NCI-H2196 treated with DMSO at 0.1 percent for 48 hours (cell line): ENCODE measurements around the gene NPEPPS.
A peak's percentile ranks its signal among the peaks of the same experiment; 100 is the strongest.
"Not testable (repeated sequence)": the region's sequence is repeated elsewhere in the genome, so short reads cannot be mapped to it uniquely, and the experiment has no call there.

Source experiments
- DNase-seq: peaks from one replicate; lab custom pipeline; 2025; ENCODE audit not compliant: unreplicated experiment; lab: John Stamatoyannopoulos, UW

NPEPPS gene

DNA sequence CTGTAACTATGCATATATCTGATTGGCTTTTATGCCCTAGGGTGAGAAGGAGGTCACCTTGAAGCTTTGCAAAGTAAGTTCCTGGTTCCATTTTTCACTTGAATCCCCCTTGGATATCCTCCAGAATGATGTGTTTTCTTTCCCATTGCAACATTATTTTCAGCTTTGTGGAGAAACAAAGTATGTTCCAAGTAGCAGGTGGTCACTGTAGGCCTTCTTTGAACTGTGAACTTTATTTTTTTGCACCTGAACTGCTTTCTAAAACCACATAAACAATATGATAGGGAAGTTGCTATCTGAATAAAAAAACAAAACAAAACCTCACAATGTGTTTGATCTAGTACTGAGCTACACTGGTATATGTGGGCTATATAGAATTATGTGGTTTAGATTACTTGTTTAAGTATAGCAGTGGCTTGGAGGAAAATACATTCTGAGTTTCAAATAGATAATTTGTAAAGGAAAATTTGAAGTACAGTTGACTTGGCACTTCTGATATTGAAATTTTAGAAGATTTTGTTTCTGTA, 29.7 kb downstream of the NPEPPS start:
- not testable (repeated sequence) for DNase-seq

DNA sequence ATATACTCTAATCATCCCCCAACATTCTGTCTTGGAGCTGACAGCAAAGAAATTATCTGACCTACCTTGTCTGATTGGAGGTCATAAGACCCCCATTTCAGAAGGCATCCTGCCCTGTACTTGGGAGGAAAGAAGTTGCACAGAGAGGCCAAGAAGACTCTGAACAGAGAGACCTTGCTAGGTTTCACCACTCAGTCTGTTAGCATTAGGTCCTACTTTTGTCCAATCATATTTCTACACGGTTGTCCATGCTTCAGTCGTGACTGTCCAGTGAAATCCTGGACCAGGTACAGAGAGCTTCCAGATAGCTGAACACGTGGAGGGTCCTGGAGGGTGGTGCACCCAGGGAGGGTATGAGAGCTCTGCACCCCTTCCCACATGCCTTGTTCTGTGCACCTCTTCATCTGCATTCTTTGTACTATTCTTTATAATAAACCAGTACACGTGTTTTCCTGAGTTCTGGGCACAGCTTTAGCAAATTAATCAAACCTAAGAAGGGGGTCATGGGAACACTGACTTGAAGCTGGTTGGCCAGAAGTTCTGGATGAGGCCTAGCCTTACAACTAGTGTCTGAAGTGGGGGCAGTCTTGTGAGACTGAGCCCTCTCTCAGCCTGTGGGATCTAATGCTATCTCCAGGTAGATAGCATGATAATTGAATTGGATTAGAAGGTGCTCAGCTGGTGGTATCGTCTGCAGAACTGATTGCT, 30.9 kb downstream of the NPEPPS start:
- not testable (repeated sequence) for DNase-seq

DNA sequence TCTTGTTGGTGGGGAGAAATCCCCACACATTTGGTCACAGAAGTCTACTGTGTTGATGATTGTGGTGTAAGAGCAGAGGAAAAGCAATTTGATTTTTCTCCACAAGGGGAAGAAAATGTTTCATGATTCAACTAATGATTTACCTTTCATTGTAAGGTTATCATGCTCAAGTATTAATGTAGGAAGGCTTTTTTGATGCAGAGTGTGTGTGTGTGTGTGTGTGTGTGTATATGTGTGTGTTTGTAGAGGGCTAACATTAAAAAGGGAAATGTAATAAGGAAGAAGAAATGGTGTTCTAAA, 31.4 kb downstream of the NPEPPS start:
- not testable (repeated sequence) for DNase-seq

DNA sequence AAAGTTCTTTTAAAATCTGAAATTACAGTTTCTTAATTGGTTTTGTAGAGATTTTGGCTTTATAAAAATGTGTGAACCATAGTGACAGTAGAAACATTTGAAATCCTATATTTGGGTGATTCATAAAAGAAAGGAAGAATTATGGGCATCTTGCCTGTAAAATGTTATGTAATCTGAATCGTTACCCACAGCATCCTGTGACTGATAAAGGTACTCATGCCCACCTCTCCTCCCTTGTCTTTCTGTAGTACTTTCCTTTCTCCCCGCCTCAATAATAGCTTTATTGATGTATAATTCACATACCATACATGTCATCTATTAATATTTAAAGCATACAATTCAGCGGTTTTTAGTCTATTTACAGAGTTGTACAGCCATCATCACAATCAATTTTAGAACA, 36.4 kb downstream of the NPEPPS start:
- DNase-seq = not testable (repeated sequence)

DNA sequence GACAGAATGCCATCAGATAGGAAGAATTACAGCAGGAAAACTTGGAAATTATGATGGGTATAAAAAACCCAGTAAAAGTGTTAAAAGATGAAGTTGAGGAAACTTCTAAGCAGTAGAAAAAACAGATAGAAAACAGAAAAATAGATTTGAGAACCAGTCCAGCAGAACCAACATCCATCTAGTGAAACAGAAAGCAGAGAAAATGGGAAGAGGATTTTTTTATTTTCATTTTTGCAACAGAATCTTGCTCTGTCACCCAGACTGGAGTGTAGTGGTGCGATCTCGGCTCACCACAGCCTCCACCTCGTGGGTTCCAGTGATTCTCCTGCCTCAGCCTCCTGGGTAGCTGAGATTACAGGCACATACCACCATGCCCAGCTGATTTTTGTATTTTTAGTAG, 41.7 kb downstream of the NPEPPS start:
- not testable (repeated sequence) for DNase-seq

DNA sequence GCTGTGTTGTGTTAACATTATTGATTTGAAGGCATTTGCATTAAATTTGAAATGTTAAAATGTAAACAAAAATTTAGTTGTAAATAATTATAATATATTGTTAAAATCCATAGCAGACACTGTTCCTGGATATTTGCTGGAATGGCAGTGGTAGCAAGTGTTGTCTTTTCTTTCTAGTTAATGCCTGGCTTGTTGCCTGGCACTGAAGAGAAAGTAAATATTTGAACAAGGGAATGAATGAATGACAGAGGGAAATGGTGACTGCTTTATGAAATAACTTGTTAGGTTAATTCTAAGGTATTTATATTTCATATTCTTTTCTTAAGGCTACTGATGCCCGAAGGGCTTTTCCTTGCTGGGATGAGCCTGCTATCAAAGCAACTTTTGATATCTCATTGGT, 51.5 kb downstream of the NPEPPS start:
- DNase-seq = not testable (repeated sequence)

DNA sequence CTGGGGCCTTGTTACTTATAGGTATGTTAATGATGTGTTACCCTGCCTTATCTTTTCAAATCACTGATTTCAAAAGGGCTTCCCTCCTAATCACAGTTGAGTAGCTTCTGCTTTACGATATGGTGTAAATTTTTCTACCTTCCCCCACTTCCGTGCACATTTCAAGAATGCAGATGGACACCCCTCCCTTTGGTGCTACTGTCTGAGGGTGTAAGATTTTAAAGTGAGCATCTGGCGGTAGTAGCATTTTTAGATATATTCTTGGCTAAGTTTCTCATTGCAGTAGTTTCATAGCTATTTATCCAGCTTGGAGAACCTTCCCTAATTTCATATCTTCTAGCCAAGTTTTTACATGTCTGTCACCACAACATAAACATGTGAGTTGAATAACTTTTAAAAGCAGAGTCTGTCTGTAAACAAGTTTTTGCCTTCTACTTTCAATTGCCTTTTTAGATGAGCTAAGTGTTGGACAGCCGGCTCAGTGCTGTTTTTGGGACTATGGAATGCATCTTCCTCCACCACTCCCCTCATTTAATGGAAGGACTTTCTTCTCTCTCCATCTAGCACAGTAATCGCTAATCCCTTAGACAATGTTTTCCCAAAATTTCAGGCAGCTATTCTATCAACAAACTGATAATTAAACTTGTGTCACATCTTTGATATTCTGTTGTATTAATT, 55.6 kb downstream of the NPEPPS start:
- DNase-seq = not testable (repeated sequence)

DNA sequence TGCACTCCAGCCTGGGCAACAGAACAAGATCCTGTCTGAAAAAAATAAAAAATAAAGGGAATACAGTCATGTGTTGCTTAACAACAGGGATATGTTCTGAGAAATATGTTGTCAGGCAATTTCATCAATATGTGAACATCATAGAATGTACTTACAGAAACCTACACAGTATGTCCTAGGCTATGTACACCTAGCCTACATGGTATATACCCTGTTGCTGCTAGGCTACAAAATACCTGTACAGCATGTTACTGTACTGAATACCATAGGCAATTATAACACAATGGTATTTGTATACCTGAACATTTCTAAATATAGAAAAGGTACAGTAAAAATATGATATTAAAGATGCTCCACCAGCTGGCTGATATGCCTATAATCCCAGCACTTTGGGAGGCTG, 62.6 kb downstream of the NPEPPS start:
- not testable (repeated sequence) for DNase-seq

DNA sequence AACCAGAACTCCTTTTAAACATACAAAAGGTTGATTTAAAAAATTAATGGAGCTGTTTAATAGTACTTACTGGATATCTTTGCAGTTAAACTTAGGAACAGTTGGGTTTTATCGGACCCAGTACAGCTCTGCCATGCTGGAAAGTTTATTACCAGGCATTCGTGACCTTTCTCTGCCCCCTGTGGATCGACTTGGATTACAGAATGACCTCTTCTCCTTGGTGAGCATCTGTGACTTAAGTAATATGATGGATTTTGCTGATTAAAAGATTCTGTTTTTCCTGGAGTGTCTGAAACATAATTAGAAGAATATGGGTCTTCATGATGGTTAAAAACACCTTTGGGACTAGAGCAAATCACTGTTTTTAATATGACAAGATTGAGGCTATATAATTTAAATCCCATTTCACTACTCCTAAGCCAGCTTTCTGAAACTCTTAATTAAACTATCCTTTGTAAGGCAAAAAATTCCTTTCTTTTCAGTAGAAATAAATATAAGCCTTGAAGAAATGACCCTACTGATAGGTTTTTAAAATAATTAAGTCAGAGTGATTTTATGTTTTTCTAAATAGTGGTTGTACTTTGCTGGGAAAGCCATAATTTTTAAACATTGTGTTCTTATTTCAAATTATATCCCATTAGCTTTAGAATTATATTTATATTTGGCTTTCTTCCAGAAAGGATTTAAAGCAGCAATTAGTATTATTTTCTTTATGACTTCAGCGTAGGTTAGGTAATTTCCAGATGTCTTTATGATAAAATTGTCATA, 73.1 kb downstream of the NPEPPS start:
- no peak for DNase-seq

DNA sequence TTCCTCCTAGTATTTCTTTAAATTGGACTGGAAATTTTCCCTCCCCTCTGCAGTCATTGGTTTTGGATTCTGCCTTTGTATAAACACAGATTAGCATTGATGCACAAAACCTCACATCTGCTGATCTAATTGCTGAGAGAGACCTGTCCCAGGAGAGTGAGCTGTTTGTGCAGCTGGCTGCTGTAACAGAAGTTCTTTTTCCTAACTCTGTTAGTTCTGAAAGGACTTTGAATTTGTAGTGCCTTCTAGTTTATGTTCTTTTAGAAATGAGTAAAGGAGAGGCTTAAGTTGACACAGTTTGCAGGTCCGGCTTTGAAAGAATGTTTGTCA, 73.7 kb downstream of the NPEPPS start:
- no peak for DNase-seq

DNA sequence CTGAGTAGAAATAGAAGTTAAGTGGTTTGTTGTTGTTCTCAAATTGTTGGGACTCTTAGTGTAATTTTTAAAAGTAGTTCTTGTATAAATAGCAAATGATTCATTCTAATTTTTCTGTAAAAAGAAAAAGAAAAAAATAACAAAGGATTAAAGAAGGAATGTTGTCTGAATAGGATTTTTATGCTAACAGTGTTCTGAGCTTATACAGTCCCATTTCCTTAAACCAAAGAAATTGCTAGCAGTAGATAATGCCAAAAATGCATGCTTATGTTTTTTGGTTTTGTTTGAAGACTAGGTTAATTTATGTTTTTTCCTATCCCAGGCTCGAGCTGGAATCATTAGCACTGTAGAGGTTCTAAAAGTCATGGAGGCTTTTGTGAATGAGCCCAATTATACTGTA, 74.1 kb downstream of the NPEPPS start:
- no peak for DNase-seq

DNA sequence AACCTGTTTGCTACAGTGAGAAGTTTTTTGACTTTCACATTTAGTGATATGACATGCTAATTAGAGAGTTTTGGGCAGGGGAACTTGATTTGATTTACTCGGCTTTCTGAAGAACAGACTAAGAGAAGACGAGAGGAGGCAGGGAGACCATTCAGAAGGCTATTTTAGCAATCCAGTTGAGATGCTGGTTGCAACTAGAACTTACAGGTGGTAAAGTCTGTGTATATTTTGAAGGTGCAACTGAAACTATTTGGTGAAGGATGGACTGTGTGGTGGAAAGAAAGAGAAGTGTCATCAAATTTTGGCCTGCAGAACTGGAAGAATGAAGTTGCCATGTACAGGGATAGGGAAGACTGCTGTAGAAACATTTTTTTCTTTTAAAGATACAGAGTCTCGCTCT, 76.6 kb downstream of the NPEPPS start:
- DNase-seq = no peak

DNA sequence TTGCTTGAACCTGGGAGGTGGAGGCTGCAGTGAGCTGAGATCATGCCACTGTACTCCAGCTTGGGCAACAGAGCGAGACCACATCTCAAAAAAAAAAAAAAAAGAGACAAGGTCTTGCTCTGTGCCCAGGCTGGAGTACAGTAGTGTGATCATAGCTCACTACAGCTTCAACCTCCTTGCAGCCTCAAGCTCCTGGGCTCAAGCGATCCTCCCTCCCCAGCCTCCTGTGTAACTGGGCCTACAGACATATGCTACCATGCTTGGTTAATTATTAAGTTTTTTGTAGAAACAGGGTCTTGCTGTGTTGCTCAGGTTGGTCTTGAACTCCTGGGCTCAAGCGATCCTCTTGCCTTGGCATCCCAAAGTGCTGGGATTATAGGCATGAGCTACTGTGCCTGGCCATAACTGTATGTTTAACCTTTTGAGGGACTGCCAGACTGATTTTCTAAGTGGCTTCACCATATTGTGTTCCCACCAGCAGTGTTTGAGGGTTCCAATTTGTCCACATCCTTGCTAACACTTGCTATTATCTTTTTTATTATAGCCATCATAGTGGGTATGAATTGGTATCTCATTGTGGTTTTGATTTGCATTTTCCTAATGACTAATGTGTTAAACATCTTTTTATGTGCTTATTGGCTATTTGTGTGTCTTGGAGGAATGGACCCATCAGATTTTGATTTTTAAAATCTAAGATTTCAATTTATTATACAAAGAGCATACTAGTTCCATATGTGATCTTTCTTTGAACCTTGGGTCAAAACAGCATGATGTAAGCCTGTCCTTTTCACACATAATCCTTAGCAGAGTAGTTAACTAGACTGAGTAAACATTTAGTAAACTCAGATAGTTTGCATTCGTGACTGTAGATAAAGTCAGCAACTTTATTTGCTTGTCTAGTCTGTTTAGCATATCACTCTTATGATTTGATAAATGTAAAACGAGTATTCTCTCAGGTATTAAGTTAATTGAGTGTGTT, 80.8 kb downstream of the NPEPPS start:
- DNase-seq = no peak

DNA sequence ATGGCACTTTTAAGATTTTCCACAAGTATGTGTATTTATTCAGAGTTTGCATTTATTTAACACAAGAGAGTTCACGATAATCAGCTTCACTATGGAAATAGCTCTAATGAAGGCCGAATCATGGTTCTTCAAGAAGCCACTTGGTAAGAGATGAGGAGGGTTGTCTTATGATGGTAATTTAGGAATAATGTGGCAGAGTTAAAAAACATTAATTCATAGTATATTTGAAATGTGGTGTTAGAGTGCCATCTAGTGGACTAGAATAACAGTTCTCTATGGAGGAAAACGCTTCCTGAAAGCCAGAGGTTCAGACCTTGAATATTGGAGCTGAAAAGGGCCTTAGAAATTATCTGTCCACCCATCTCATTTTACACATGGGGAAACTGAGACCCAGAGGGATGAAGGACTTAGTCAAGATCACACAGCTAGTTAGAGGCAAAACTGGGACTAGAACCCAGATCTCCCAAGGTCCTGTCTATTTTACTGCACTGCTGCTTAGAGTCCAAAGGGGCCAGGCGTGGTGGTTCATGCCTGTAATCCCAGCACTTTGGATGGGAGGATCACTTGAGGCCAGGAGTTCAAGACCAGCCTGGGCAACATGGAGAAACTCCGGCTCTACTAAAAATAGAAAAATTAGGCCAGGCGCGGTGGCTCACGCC, 85.0 kb downstream of the NPEPPS start:
- no peak for DNase-seq

DNA sequence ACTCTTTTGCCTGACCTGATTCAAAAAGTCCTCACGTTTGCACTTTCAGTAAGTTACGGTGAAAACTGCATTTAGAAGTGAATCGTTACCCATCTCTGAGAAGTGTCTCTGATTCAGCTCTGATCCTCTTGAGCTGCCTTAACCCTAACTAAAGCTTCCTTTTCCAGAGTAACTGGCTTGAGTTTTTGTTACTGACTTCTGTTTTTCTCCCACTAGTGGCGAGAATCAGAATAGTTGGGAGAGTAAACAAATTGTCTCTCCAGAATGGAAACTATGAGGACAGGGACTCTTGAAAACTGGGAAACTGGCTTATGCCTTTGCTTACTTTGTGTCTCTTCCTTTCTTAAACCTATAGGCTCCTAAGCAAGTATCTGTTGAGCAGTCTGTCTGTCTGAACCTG, 87.5 kb downstream of the NPEPPS start:
- no peak for DNase-seq

DNA sequence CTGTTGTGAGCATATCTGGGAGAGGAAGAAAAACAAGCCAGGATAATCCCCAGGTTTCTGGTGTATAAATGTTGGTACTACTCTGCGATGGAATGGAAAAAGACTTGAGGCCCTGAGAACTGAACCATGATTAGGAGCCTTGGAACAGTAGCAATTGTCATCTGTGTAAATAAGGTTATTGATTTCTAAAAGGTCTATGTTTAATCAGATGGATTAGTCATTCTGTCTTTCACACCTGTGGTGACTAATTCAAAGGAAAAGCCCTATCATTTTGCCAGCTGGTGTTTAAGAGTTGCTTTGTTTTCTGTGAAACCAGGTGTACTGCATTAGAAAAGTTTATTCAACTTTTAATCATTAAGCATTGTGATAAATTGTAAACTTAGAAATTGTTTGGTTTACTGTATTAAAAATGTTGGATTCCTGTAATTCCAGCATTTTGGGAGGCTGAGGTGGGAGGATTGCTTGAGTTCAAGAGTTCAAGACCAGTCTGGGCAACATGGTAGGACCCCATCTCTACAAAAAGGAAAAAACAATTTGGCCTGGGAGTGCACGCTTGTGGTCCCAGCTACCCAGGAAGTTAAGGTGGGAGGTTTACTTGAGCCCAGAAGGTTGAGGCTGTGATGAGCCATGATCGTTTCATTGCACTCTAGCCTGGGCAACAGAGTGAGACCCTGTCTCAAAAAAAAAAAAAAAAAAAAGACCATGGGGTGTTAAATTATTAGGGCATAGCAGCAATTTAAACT, 89.8 kb downstream of the NPEPPS start:
- DNase-seq = no peak

DNA sequence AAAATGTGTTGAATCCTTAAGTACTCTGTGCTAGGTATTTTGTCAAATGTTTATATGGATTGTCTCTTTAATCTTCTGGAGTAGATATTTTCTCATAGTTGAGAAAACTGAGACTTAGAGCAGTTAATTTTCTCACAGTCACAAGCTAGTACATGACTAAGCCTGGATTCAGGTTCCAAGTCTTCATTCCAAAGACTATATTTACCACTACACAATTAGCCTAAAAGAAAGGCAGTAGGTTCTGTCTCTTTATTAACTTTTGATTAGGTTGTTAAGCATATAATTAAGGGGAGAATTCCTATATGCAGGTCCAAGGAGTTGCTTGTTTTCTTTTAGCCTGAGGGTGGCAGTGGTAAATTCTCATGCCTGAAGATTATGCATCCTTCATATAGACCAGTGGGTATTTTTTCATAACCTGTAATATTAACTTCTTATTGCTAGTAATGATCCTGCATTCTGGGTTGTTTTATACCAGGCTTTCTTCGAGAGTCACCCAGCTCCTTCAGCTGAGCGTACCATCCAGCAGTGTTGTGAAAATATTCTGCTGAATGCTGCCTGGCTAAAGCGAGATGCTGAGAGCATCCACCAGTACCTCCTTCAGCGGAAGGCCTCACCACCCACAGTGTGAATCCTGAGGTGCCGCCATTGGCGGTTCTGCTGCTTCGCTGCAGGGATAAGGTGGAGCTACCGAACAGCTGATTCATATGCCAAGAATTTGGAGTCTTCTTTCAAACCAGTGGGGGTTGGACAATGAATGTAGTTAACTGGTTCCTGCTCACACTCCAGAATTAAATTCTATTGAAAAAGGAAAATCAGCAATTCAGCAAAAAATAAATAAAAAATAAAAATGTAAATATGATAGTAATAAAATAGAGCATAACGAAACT, 90.6 kb downstream of the NPEPPS start:
- DNase-seq = peak; percentile 37

DNA sequence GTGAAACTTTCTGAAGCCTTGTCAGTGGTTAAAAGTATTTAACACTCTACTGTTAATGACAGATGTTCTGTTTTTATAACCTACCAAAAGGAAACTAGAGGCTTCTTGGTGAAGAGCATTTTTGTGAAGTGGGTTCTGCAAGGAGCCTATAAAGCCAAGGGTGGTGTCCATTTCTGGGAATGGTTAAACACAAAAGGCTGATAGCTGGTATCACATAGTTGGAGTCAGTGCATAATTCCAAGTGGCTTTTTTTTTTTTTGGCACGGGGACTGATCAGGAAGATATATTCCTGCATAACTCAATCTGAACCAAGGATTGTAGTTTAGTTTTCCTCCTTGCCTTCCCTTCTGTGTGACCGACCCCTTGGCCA, 91.3 kb downstream of the NPEPPS start:
- DNase-seq = no peak

DNA sequence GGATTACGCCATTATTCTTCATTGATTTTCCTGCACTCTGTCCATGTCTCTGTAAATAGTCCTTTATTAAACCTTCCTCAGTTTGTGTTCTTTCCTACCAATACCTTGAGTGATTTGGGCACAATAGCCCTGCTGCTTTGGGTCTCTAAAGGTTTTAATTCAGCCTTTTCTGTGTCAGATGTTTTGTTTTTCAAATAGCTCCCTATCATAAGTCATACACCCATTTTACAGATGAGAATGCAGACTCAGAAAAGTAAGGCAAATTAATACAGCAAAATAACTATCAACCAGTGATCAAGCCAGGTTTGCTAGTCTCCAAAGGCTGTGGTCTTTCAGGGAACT, 93.8 kb downstream of the NPEPPS start:
- no peak for DNase-seq
